ENCODE data around the gene THRB. TPM values are rescaled to one million over a fixed set of nuclear protein-coding genes. Genes with fewer than 3 reads are reported as not detected.

Gene THRB
- total and polyA plus RNA-seq, 8 donors, result 10.1 to 18.6 (median 15.1) TPM

DNA sequence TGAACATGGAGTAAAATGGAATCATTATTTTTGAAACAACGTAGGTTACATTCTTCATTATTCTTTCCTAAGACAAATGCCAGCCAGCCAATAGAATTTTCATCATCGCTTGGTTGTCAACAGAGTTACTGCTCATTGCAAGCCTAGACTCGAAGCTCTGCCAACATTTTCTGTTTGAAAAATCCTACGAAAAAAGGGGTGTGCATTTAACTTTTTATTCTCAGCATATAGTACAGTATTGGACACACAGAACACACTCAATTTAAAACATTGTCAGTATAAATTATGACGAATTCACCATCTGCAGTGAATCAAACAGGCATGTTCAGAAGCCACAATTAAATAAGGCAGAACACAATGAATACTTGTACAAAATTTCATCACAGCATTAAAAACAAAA lies 317.4 kb downstream of the THRB start:
- Histone ChIP-seq H3K27ac (no peak overlapping the region), H3K27me3 (no peaks in the 10 kb centered on the region), H3K4me3 (no peak overlapping the region), H3K4me1 (no peaks in the 10 kb centered on the region), H3K36me3 (no peaks in the 10 kb centered on the region), H3K9me3 (no peaks in the 10 kb centered on the region)
- no peak for DNase-seq
- intact Hi-C loops (cut with DNase I), result no loop called here
- ATAC-seq, result no peak
- TF ChIP-seq, protein P1, sequence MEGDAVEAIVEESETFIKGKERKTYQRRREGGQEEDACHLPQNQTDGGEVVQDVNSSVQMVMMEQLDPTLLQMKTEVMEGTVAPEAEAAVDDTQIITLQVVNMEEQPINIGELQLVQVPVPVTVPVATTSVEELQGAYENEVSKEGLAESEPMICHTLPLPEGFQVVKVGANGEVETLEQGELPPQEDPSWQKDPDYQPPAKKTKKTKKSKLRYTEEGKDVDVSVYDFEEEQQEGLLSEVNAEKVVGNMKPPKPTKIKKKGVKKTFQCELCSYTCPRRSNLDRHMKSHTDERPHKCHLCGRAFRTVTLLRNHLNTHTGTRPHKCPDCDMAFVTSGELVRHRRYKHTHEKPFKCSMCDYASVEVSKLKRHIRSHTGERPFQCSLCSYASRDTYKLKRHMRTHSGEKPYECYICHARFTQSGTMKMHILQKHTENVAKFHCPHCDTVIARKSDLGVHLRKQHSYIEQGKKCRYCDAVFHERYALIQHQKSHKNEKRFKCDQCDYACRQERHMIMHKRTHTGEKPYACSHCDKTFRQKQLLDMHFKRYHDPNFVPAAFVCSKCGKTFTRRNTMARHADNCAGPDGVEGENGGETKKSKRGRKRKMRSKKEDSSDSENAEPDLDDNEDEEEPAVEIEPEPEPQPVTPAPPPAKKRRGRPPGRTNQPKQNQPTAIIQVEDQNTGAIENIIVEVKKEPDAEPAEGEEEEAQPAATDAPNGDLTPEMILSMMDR (IDR thresholded peaks at IDR 0.05), result no peak

DNA sequence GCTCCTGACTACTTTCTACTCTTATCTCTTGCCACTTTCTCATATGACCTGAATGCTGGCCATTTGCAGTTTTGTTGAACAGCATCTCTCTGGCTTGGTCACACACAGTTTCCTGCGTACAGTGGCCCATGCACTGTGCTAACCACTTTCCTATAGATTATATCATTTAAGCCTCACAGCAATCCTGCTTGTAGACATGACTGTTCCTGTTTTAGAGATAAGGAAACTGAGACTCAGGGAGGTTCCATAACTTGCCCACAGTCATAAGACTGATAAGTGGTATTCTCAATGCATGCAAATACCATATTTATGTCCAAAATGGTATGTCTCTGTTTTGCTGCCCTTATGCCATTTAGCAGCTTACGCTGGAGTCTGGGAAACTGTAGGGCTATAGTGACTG lies 320.0 kb downstream of the THRB start:
- intact Hi-C loops (cut with DNase I), result no loop called here
- Histone ChIP-seq H3K27ac (no peak overlapping the region), H3K4me1 (no peaks in the 10 kb centered on the region), H3K27me3 (no peaks in the 10 kb centered on the region), H3K9me3 (no peaks in the 10 kb centered on the region), H3K4me3 (no peak overlapping the region), H3K36me3 (no peaks in the 10 kb centered on the region)
- DNase-seq (no peak), ATAC-seq (no peak)
- TF ChIP-seq, protein P1 (IDR thresholded peaks at IDR 0.05), result no peak

DNA sequence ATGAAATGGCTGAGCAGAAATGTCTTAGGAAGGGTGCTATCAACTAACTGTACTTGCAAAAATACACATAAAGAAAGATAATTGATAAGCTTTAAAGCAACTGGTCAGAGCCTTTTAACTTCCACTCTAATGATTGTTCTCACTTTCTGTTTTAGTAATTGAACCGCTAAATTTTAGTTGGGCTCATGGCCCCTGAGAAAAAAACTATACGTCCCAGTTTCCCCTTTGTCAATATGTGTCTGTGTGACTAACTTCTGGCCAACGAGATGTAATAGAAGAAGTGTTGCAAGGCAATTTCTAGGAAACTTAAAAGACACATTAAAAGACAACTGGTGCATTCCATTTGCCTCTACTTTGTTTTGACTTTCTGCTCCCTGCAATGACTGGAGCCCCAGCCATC lies 325.7 kb downstream of the THRB start:
- H3K9me3 ChIP-seq, result no peaks in the 10 kb centered on the region
- H3K4me1 ChIP-seq, result no peaks in the 10 kb centered on the region
- H3K27ac ChIP-seq, result no peak overlapping the region
- ATAC-seq (no peak), DNase-seq (no peak)
- H3K4me3 ChIP-seq, result no peak overlapping the region
- TF ChIP-seq, protein P1 (IDR thresholded peaks at IDR 0.05), result no peak
- intact Hi-C loops (cut with DNase I), result no loop called here
- no peaks in the 10 kb centered on the region for H3K27me3 ChIP-seq
- H3K36me3 ChIP-seq, result no peaks in the 10 kb centered on the region

DNA sequence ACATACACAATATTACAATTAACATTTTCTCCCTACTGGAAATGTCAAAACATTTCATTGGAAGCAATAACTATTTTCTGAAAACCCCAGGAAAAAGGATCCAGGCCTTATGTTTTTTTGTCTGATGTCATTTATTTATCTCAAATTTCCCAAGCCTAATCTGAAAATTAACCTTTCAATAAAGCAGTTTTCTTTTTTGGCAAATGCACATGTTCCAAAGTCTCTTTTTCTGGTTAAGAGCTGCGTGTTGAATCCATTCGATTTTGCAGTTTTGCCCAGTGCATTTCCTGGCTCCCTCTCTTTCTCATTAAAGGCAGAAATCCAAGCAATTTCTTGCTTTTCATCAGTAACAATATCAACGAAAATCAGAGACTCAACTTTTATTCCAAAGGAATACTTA lies 327.2 kb downstream of the THRB start:
- intact Hi-C loops (cut with DNase I), result no loop called here
- TF ChIP-seq, protein P1 (IDR thresholded peaks at IDR 0.05), result no peak
- Histone ChIP-seq H3K9me3 (no peaks in the 10 kb centered on the region), H3K27me3 (no peaks in the 10 kb centered on the region), H3K4me1 (no peaks in the 10 kb centered on the region), H3K36me3 (no peaks in the 10 kb centered on the region), H3K27ac (no peak overlapping the region), H3K4me3 (no peak overlapping the region)
- DNase-seq, result no peak
- no peak for ATAC-seq

DNA sequence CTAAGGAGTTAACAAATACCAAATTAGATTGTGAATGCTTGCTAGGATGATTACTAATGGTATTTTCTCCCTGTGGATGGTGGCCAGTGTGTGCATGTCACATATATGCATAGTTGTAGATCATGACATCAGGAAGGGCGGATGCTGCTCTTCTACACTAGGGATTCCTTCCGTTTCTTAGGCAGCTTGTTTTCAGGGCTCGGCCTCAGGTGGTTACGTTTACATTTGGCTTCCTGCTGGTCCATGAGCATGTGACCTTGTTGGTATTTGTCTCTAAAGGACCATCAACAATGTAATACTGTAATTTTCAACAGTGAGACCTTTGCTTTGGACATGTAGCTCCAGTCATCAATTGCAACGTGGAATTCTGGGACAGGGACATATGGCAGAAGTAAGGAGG lies 328.1 kb downstream of the THRB start:
- Histone ChIP-seq H3K27me3 (no peaks in the 10 kb centered on the region), H3K9me3 (no peaks in the 10 kb centered on the region), H3K27ac (no peak overlapping the region), H3K36me3 (no peaks in the 10 kb centered on the region), H3K4me1 (no peaks in the 10 kb centered on the region), H3K4me3 (no peak overlapping the region)
- no peak for ATAC-seq
- intact Hi-C loops (cut with DNase I), result no loop called here
- DNase-seq, result no peak
- TF ChIP-seq, protein P1 (IDR thresholded peaks at IDR 0.05), result no peak

Measured in left lung (tissue), 10 donors.